Measurements from ENCODE around the gene EFCAB3.
"Not testable (repeated sequence)": the region's sequence is repeated elsewhere in the genome, so short reads cannot be mapped to it uniquely, and the experiment has no call there.

DNA sequence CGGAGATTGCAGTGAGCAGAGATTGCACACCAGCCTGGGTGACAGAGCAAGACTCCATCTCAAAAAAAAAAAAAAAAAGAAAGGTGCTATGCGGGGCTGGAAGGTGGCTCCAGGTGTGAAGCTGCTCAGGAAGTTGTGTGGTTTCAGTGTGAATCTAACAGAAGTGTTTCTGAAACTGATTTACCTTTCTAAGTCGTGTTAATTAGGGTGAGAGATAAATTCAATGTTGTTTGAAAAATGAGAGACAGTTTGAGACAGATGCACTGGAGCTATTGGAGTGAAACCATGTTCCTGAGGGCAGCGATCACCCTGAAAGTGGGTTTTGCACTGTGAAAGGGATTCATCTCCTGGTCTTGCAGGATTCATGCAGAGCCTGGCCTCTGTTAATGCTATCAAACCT, 73.3 kb downstream of the EFCAB3 start:
- not testable (repeated sequence) for TF ChIP-seq RARB, ZFP3, ZFP30, OSR1 (CRISPR knock-in tag; IDR thresholded peaks at IDR 0.05)
- TF ChIP-seq, protein P1, sequence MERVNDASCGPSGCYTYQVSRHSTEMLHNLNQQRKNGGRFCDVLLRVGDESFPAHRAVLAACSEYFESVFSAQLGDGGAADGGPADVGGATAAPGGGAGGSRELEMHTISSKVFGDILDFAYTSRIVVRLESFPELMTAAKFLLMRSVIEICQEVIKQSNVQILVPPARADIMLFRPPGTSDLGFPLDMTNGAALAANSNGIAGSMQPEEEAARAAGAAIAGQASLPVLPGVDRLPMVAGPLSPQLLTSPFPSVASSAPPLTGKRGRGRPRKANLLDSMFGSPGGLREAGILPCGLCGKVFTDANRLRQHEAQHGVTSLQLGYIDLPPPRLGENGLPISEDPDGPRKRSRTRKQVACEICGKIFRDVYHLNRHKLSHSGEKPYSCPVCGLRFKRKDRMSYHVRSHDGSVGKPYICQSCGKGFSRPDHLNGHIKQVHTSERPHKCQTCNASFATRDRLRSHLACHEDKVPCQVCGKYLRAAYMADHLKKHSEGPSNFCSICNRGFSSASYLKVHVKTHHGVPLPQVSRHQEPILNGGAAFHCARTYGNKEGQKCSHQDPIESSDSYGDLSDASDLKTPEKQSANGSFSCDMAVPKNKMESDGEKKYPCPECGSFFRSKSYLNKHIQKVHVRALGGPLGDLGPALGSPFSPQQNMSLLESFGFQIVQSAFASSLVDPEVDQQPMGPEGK (CRISPR knock-in tag; IDR thresholded peaks at IDR 0.05; ENCODE audit: borderline replicate concordance), result not testable (repeated sequence)
- TF ChIP-seq, protein P2, sequence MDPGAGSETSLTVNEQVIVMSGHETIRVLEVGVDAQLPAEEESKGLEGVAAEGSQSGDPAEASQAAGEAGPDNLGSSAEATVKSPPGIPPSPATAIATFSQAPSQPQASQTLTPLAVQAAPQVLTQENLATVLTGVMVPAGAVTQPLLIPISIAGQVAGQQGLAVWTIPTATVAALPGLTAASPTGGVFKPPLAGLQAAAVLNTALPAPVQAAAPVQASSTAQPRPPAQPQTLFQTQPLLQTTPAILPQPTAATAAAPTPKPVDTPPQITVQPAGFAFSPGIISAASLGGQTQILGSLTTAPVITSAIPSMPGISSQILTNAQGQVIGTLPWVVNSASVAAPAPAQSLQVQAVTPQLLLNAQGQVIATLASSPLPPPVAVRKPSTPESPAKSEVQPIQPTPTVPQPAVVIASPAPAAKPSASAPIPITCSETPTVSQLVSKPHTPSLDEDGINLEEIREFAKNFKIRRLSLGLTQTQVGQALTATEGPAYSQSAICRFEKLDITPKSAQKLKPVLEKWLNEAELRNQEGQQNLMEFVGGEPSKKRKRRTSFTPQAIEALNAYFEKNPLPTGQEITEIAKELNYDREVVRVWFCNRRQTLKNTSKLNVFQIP (CRISPR knock-in tag; IDR thresholded peaks at IDR 0.05; ENCODE audit: borderline replicate concordance, low read depth), result not testable (repeated sequence)
- TF ChIP-seq, protein P3, sequence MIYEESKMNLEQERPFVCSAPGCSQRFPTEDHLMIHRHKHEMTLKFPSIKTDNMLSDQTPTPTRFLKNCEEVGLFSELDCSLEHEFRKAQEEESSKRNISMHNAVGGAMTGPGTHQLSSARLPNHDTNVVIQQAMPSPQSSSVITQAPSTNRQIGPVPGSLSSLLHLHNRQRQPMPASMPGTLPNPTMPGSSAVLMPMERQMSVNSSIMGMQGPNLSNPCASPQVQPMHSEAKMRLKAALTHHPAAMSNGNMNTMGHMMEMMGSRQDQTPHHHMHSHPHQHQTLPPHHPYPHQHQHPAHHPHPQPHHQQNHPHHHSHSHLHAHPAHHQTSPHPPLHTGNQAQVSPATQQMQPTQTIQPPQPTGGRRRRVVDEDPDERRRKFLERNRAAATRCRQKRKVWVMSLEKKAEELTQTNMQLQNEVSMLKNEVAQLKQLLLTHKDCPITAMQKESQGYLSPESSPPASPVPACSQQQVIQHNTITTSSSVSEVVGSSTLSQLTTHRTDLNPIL (CRISPR knock-in tag; IDR thresholded peaks at IDR 0.05; ENCODE audit: low read depth), result not testable (repeated sequence)
